ENCODE results near the gene REV1.
"Not testable (repeated sequence)": the region's sequence is repeated elsewhere in the genome, so short reads cannot be mapped to it uniquely, and the experiment has no call there.

The REV1 gene

GRCh38 chr2:99485824-99486223 is 4.0 kb downstream of the REV1 start:
- DNase-seq (ENCODE audit: low read depth) = no peak

DNA sequence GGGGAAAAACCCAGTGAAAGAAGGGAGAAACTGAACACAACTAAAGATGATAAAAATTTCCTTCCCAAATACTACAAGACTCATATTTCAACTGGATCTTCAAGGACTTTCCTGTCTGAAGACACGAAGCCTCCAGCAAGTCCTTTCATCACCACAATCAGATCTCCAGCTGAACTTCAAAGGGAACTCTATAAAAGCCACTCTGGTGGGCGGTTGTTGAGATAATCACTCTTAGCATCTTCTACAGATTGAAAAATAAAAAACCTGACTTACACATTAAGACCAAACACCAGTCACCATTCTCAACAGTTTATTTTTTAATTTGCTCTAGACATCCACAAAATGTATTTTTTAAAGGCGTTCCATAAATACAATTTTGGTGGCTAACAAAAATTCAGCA is 4.4 kb downstream of the REV1 start:
- no peak for DNase-seq (ENCODE audit: low read depth)

DNA sequence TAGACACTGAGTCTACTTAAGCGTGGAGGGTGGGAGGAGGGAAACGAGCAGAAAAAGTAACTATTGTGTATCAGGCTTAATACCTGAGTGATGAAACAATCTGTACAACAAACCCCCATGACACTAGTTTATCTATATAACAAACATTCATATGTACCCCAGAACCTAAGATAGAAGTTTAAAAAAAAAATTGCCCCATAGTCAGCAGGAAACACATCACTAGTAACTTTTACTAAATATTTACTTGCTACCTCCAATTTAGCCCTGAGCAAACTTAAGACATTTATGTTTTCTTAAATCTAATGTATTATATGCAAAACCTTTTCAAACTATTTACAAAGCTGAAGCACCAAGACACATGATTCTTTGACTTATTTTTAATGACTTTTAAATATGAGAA is 5.6 kb downstream of the REV1 start:
- no peak for DNase-seq (ENCODE audit: low read depth)

GRCh38 chr2:99481941-99482340 is 7.9 kb downstream of the REV1 start:
- no peak for DNase-seq (ENCODE audit: low read depth)

DNA sequence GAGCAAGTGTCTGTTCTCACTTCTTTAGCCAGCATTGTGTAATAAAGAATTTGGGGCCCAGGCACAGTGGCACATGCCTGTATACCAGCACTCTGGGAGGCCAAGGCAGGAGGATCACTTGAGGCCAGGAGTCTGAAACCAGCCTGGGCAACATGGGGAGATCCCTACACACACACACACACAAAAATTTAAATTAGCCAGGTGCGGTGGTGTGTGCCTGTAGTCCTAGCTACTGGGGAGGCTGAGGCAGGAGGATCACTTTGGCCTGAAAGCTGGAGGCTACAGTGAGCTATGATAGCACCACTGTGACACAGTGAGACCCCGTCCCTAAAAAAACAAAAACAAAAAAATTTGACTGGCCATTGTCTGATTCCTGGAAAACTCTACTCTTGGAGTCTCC is 8.3 kb downstream of the REV1 start:
- DNase-seq (ENCODE audit: low read depth) = no peak

GRCh38 chr2:99480390-99480789 is 9.4 kb downstream of the REV1 start:
- no peak for DNase-seq (ENCODE audit: low read depth)

GRCh38 chr2:99478632-99479031 is 11.2 kb downstream of the REV1 start:
- no peak for DNase-seq (ENCODE audit: low read depth)

GRCh38 chr2:99477054-99477453 is 12.8 kb downstream of the REV1 start:
- no peak for DNase-seq (ENCODE audit: low read depth)

GRCh38 chr2:99476629-99477028 is 13.2 kb downstream of the REV1 start:
- DNase-seq (ENCODE audit: low read depth) = no peak

GRCh38 chr2:99475095-99475494 is 14.7 kb downstream of the REV1 start:
- DNase-seq (ENCODE audit: low read depth) = not testable (repeated sequence)

DNA sequence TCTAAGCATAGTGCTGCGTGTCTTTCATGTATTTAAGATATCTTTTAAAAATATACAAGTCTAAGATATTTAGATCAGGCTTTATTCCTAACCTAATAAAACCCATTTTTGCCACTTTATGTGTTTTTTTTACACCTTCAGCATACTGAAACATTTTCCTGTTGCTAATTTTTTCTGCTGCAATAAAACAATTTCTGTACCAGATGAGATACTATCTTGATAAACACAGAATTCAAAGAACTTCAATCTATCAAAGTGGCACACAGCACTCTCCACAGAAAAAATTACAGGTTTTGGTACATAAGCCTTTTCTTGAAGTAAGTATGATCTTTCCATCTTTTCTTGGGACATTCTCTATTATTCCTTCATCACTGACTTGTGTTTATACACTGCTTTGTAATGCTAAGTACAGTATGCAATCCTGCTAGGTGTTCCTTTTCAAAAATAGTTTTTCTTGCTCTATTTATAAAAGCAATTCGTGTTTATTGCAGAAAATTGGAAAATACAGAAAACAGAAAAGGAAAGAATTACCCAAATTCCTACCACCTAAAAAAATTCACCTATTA is 16.2 kb downstream of the REV1 start:
- DNase-seq (ENCODE audit: low read depth) = no peak

DNA sequence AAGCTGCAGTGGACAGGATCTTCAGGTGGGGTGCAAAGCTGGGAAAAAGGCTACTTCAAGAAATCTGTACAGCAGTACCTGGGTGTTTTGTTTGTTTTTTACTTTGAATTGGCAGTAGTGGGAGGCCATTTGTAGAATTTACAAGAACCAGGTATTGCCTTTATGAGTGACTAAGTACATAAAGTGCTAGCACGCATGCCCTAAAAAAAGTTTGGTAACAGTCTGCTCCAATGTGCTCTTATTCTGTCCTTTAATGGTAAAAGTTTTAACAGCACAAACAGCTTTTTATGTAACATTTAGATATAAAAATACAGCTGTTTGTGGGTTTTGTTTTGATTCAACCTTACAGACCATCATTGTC is 17.2 kb downstream of the REV1 start:
- no peak for DNase-seq (ENCODE audit: low read depth)

- DNase-seq (ENCODE audit: low read depth) = no peak
These were observed 17.9 kb downstream of the REV1 start for GRCh38 chr2:99471654-99472599.

DNA sequence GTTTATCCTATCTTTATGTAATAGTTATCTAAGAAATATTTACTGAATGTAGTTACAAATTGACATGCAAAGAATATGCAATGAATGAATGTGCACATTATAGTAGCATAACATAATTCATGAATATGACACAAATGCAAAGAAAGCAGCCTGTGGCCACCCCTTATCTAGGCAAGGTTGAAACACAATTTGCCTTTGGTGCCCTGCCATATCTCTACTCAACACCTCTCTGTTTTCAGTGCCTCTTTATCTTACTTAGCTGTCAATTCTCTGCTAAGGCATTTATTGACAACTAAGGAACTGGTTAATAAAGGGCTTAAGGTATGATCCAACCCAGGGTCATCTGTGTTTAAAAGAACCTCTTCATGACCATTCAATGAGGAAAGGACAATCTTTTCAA is 18.9 kb downstream of the REV1 start:
- no peak for DNase-seq (ENCODE audit: low read depth)

GRCh38 chr2:99470459-99470858 is 19.4 kb downstream of the REV1 start:
- DNase-seq (ENCODE audit: low read depth) = not testable (repeated sequence)

DNA sequence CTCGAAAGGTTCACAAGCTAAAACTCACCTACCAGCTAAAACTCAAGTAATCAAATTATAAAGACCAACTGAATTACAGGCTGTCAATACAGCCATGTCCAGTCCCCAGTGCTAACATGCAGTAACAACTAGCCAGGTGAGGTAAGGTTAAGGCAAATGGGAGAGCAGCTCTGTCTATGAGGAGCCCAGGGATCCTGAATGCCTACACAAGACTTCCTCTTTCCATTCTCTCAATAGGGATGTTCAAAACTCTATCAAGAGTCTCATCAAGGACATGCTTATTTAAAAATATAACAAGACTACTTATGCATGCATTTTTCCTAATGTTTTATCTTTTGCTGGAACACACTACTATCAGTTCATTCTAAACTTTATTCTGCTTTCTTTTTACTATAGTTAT is 20.4 kb downstream of the REV1 start:
- DNase-seq (ENCODE audit: low read depth) = no peak

- no peak for DNase-seq (ENCODE audit: low read depth)
These were observed 21.7 kb downstream of the REV1 start for GRCh38 chr2:99468155-99468554.

DNA sequence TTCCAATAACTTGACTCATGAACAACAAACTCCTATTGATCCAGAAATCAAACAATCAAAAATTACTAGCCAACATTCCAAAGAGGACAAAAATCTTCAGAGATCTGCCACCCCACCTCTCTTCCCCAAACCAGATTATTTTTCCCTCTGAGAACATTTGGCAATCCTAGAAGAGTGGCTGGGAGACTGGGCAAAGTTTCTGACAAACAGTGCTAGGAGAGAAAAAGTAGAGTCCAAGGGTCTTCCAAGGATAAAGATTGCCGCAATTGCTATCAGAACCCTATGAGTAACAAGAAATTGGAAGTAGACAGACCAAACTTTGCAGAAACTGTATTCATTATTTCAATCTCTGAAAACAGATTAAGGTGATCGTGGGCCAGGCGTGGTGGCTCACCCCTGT is 22.4 kb downstream of the REV1 start:
- DNase-seq (ENCODE audit: low read depth) = no peak

DNA sequence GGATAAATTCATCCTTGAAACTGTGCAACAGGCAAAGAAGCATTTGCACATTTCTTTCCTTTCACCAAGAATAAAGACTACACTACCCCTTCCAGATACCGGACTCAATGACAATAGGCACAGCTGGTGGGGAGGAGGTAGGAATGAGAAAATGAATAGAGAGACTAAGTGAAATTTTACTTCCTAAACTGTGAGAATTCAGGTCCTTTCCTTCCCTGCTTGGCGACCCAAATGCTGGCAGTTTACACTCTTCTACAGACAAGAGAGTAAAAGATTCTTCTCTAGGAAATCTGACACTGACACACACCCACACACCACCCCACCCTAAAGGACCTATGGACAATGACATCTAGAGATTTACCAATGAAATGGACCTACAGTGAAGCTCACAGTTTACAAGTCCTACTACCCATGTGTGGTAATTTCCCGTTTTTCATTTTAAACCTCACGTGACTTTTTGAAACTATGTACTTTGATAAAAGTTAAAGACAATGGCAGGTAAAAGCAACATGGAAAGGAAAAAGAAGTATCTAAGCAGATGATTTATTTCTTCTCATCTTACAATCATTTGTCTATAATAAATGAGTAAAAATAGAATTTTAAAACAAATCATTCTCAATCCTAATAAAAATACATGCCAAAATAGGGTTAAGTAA is 27.9 kb downstream of the REV1 start:
- no peak for DNase-seq (ENCODE audit: low read depth)

DNA sequence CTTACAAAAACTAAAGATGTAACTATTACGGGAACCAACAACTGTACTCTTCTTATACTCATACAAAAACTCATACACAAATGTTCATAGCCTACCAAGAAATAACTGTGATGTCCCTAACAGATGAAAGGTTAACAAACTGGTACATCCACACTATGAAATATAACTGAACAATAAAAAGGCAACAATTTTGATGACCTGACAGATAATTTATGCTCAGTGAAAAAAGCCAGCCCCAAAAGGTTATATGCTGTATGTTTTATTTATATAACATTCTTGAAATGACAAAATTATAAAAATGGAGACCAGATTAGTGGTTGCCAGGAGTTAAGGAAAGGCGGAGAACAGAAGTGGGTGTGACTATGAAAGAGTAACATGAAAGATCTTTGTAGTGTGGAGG is 31.3 kb downstream of the REV1 start:
- DNase-seq (ENCODE audit: low read depth) = no peak

DNA sequence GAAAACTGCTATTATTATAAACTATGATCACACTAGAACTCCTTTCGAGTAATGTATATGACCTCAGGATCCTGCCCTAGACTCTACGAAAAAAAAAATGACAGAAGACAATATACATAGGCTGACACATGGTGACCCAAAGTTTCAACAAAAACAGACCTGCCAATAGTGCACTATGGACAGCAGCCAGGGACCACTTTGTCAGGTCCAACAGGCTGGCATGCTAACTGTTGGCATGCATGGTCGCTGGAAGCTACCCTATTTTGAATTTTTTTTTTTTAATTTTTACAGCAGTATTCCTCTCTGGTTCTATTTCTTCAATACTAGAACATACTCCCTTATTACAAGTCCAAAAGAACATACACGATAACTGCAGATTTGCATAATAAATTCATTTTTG is 38.1 kb downstream of the REV1 start:
- no peak for DNase-seq (ENCODE audit: low read depth)

- DNase-seq (ENCODE audit: low read depth) = no peak
These were observed 38.5 kb downstream of the REV1 start for GRCh38 chr2:99451280-99451679.

GRCh38 chr2:99450199-99450598 is 39.6 kb downstream of the REV1 start:
- DNase-seq (ENCODE audit: low read depth) = no peak
